Effector memory CD8-positive, alpha-beta T cell (primary cell): ENCODE data around the gene IP6K1.

ENCODE experiments used
- ATAC-seq: fragments of 150-1000 bp; cut with Tn5 transposase; replicated peaks from 2 replicates; pipeline ENCODE4 v1.10.0; 2021; ENCODE audit warnings: mild to moderate bottlenecking, moderate library complexity
- DNase-seq, 3 experiments: peaks; one replicate each; pipeline ENCODE4 v3.0.0; 2021
- H3K27ac Mint-ChIP-seq, 2 donors: one replicate each; pipeline ENCODE4 v1.8.0; 2022; ENCODE audit warnings: mild to moderate bottlenecking in 2 of 2, mixed read lengths in 2 of 2, moderate library complexity in 2 of 2
- H3K27me3 Mint-ChIP-seq, 2 donors: one replicate each; pipeline ENCODE4 v1.8.0; 2022; ENCODE audit warnings: mixed read lengths in 2 of 2
- H3K36me3 Mint-ChIP-seq: one replicate; pipeline ENCODE4 v1.8.0; 2022; ENCODE audit warnings: mild to moderate bottlenecking, moderate library complexity, mixed read lengths; ENCODE audit not compliant: insufficient read depth
- H3K4me1 Mint-ChIP-seq, 2 donors: one replicate each; pipeline ENCODE4 v1.8.0; 2022; ENCODE audit warnings: low read depth in 2 of 2, mixed read lengths in 2 of 2
- H3K4me3 Mint-ChIP-seq, 2 donors: one replicate each; pipeline ENCODE4 v1.8.0; 2022; ENCODE audit warnings: mild to moderate bottlenecking in 2 of 2, mixed read lengths in 2 of 2, moderate library complexity in 2 of 2
- H3K9me3 Mint-ChIP-seq, 2 donors: one replicate each; pipeline ENCODE4 v1.8.0; 2022; ENCODE audit warnings: mixed read lengths in 2 of 2

IP6K1 gene

DNA sequence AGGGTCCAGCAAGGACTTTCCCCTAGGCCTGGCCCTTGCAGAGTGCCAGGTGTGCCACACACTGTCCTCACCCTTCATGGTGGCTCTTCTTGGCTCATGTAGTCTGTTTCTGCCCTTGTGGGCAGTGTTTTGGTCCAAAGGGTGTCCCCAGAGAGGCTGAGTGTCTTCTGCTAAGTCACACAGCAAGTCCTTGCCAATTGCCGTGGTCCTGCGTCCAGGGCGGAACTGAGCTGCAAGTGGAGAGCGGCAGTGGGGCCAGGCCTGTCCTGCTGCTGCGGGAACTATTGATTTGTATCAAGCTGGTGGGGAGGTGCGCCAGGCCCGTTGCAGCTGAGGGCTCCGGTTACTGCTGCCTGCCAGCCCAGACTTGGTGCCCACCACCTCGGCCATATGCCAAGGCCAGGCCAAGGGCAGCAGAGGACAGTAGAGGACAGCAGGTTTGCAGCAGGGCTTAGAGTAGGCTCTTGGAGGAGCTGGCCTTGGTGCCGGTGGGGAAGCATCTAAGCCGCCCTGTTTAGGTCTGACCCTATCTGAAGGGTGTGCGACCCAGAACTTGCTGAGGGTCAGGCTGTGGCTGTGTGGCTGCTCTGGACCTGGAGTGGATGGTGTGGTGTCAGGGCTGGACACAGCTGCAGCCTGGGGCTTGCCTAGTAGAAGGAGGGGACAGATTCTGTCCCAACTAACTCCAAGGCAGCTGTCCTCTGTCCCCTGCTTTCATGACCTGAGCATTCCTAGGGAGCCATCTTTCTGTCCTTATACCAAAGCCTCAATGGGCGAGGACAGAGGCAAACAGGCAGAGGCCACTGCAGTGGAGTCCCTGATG is 71.4 kb downstream of the IP6K1 start:
- DNase-seq, result no peak
- Mint-ChIP-seq H3K36me3 (peaks cover 23% of the 10 kb centered on the region), H3K4me3 (no peak overlapping the region), H3K9me3 (no peaks in the 10 kb centered on the region), H3K27me3 (no peaks in the 10 kb centered on the region), H3K27ac (no peak overlapping the region), H3K4me1 (peaks cover 14 to 21% of the 10 kb centered on the region in 2 donors)
- no peak for ATAC-seq

DNA sequence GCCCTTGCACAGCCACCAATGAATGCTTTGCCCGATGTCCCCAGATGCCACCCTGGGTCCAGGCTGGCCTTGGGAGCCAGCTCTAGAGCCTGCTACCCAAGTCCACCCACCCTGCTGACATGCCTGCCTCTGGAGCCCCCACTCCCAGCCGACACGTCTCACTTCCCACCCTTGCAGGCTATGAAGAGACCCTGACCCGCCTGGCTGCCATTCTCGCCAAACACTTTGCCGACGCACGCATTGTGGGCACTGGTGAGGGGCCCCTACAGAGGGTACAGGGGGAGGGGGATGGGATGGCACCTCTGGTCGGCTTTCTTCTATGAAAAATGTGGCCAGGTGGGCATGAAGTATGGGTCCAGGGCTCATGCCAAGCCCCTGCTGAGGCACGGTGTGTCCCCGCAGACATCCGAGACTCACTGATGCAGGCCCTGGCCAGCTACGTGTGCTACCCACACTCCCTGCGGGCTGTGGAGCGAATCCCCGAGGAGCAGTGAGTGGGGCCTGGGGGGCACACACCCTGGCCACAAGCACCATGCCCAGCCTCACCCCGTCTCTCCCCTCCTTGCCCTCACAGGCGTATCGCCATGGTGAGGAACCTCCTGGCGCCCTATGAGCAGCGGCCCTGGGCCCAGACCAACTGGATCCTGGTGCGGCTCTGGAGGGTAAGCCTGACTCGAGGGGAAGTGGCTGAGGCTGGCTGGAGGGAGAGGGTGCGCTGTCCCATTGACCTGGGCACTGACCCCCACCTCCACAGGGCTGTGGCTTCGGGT is 72.8 kb downstream of the IP6K1 start:
- Mint-ChIP-seq H3K36me3 (peaks cover 12% of the 10 kb centered on the region), H3K4me3 (no peak overlapping the region), H3K27ac (no peak overlapping the region), H3K9me3 (no peaks in the 10 kb centered on the region), H3K4me1 (peaks cover 1 to 9% of the 10 kb centered on the region in 2 donors), H3K27me3 (no peaks in the 10 kb centered on the region)
- DNase-seq (no peak), ATAC-seq (no peak)

DNA sequence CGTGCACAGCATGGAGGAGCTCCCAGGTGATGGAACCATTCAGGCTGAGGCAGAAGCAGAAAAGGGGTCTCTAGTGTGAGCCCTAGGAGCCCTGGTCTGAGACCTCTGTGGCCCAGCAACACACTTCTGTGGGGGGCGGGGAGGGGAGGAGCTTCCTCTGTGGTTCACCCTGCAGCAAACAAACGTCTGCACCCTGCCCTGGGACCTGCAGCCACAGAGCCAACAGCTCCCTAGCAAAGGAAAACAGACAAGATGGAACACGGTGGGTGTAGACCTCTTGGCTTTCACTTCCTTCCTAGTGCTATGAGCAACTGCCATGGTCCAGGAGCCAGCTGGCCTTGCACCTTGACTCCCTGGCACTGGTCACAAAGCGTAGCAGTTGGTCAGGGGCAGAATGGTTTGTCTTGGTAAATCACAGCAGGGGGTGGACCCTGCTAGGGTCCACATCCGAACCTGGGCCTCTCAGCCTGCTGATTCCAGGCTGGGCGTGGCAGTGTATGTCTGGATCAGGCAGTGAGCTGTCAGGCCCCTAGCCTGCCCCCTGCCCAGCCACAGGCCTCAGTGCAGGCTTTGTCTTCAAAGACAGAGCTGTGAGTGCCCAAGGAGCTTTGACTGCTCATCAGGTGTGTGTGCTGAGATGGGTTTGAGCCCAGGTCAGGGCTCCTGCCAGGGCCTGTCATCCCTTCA is 73.6 kb downstream of the IP6K1 start:
- H3K9me3 Mint-ChIP-seq, result no peaks in the 10 kb centered on the region
- ATAC-seq (no peak), DNase-seq (no peak)
- H3K4me3 Mint-ChIP-seq, result no peak overlapping the region
- no peaks in the 10 kb centered on the region for H3K27me3 Mint-ChIP-seq
- peaks cover under 1 to 7% of the 10 kb centered on the region in 2 donors for H3K4me1 Mint-ChIP-seq
- no peak overlapping the region for H3K27ac Mint-ChIP-seq
- H3K36me3 Mint-ChIP-seq, result peaks cover 10% of the 10 kb centered on the region

DNA sequence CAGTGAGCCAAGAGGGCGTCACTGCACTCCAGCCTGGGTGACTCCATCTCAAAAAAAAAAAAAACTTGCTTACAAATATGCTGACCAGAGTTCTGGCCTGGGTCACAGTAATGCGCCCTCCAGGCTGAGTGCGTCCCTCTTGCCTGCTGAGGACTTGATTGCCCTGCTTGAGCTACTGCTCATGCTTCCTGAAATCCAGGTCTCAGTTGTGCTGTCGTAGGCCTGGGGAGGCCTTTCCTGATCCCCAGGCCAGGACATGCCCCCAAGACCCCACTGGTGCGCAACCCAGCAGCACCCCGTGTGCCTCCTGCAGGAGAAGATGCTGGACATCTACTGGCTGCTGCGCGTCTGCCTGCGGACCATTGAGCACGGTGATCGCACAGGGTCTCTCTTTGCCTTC is 74.2 kb downstream of the IP6K1 start:
- ATAC-seq (no peak), DNase-seq (no peak)
- Mint-ChIP-seq H3K27me3 (no peaks in the 10 kb centered on the region), H3K4me3 (no peak overlapping the region), H3K36me3 (peaks cover 10% of the 10 kb centered on the region), H3K9me3 (no peaks in the 10 kb centered on the region), H3K27ac (peak overlapping the region in 1 of 2 donors; percentile 47), H3K4me1 (peaks cover 4 to 7% of the 10 kb centered on the region in 2 donors)

DNA sequence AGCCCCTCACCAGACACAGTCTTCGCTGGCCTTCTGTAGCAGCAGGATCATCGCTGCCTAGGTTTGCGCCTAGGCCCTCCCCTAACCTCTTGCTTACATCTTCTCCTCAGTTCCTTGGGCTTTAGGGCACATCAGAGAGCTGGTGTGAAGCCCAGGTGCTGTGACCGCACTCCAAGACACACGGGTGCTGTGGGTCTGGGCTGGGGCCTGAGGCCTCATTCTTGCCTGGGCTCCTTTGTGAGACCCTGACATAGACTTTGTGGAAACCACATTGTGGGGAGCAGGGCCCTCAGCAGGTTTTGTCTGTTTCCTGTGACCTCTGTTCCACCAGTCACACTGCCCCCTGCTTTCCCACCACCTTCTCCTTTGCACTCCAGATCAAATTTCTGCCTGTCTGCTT is 74.9 kb downstream of the IP6K1 start:
- Mint-ChIP-seq H3K4me1 (peaks cover 4 to 7% of the 10 kb centered on the region in 2 donors), H3K27ac (peak overlapping the region; percentile 2 to 47), H3K9me3 (no peaks in the 10 kb centered on the region)

DNA sequence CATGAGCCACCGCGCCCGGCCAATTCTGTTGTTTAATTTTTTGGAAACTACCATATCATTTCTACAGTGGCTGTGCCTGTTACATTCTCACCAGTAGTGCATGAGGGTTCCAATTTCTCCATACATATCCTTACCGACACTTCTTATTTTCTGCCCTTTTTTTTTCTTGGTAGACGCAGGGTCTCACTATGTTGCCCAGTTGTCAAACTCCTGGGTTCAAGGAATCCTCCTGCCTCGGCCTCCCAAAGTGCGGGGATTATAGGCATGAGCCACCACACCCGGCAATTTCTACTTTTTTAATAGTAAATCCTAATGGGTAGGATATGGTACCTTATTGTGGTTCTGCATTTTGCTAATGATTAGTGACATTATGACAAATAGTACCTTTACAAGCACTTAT is 76.5 kb downstream of the IP6K1 start:
- Mint-ChIP-seq H3K36me3 (peaks cover 7% of the 10 kb centered on the region), H3K4me3 (no peak overlapping the region), H3K4me1 (peaks cover 4 to 5% of the 10 kb centered on the region in 2 donors), H3K27me3 (no peaks in the 10 kb centered on the region), H3K27ac (no peak overlapping the region), H3K9me3 (no peaks in the 10 kb centered on the region)
- no peak for ATAC-seq
- no peak for DNase-seq

More for the DNA sequence above, 74.9 kb downstream of the IP6K1 start:
- ATAC-seq, result no peak
- no peak for DNase-seq
- H3K36me3 Mint-ChIP-seq, result peaks cover 10% of the 10 kb centered on the region
- no peak overlapping the region for H3K4me3 Mint-ChIP-seq
- no peaks in the 10 kb centered on the region for H3K27me3 Mint-ChIP-seq

DNA sequence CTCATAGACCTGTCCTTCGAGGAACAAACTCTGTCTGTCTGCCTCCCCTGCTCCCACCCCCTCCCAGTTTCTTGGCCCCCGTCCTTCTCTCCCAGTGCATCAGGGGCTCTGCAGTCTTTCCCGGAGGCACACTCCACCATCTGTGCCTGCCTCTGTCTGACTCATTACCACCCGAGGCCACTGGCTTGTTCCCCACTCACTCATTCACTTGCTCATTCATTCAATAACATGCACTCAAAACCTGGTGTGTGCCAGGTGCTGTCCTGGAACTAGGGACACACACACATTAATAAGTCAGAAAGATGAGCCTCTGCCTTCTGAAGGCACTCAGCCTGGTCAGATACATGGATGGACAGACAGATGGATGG is 79.2 kb downstream of the IP6K1 start:
- no peak overlapping the region for H3K4me3 Mint-ChIP-seq
- H3K27ac Mint-ChIP-seq, result no peak overlapping the region
- H3K4me1 Mint-ChIP-seq, result peaks cover 7 to 9% of the 10 kb centered on the region in 2 donors
- H3K9me3 Mint-ChIP-seq, result no peaks in the 10 kb centered on the region
- no peaks in the 10 kb centered on the region for H3K27me3 Mint-ChIP-seq
- DNase-seq (no peak), ATAC-seq (no peak)
- peaks cover 10% of the 10 kb centered on the region for H3K36me3 Mint-ChIP-seq

DNA sequence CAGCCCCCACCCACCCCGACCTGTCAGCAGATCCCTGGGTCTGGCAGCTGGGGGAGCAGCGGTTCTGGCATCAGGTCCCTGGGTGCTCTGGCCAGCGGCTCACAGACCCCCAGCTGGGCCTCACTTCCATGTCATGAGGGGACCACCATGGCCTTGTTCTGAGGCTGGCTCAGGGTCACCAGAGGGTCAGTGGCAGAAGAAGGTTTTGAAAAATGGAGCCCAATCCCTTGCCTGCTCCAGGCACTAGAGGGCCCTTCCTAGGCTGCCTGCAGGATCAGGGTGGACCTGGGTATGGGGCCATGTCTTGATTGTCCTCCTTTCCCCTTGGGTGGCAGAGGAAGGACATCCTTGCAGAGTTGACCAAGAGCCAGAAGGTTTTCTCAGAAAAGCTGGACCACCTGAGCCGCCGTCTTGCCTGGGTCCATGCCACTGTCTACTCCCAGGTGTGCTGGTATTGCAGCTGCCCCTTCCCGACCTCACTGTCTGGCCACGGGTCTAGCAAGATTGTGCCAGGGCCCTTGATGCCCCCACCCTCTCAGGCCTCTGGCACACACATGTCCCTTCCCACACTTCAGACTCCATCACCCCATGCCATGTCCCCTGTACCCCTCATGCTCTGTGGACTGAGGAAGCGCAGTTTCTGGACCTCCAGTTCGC is 79.8 kb downstream of the IP6K1 start:
- ATAC-seq, result no peak
- no peaks in the 10 kb centered on the region for H3K9me3 Mint-ChIP-seq
- H3K27me3 Mint-ChIP-seq, result no peaks in the 10 kb centered on the region
- H3K4me1 Mint-ChIP-seq, result peaks cover 7 to 9% of the 10 kb centered on the region in 2 donors
- DNase-seq, result no peak
- H3K4me3 Mint-ChIP-seq, result no peak overlapping the region
- H3K27ac Mint-ChIP-seq, result no peak overlapping the region
- H3K36me3 Mint-ChIP-seq, result peaks cover 10% of the 10 kb centered on the region

DNA sequence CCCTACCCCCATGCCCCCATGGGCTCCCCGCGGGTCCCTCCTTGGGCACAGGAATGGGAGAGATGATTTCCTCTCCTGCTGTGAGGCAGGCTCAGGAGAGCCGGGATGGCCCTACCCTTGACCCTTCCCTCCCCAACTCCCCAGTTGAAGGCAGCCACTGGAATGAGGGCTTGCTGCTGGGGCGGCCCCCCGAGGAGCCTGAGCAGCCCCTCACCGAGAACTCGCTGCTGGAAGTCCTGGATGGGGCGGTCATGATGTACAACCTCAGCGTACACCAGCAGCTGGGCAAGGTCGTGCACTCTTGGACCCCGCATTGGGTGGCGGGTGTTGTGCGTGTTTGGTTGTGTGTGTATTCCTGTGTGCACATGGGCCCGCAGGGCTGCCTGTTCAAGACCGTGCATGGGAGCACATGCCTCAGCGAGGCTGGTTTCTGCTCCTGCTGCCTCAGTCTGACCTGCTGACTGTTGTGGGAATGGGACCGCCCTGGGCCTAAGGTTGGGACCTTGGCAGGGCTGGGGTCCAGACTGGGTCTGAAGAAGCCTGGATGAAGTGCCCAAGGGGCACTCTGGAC is 80.9 kb downstream of the IP6K1 start:
- H3K9me3 Mint-ChIP-seq, result no peaks in the 10 kb centered on the region
- H3K4me1 Mint-ChIP-seq, result peaks cover 6 to 9% of the 10 kb centered on the region in 2 donors
- no peak overlapping the region for H3K4me3 Mint-ChIP-seq
- no peak overlapping the region for H3K27ac Mint-ChIP-seq
- no peaks in the 10 kb centered on the region for H3K27me3 Mint-ChIP-seq
- ATAC-seq (no peak), DNase-seq (no peak)
- peaks cover 13% of the 10 kb centered on the region for H3K36me3 Mint-ChIP-seq

DNA sequence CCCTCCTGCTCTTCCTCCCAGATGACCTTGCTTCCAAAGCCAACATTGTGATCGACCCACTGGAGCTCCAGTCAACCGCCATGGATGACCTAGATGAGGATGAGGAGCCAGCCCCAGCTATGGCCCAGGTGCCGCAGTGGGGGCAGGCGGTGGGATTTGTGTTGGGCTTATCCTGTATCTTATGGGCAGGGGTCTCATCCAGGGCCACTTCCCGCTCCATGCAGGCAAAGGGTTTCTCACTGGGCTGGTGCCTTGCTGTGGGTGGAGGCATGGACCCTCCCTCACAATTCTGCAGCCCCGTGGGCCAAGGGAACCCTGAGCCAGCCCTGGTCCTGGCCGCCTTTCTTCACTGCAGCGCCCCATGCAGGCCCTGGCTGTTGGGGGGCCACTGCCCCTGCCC is 81.7 kb downstream of the IP6K1 start:
- DNase-seq, result no peak
- H3K4me1 Mint-ChIP-seq, result peaks cover 6 to 9% of the 10 kb centered on the region in 2 donors
- no peak overlapping the region for H3K27ac Mint-ChIP-seq
- H3K36me3 Mint-ChIP-seq, result peaks cover 12% of the 10 kb centered on the region
- no peak overlapping the region for H3K4me3 Mint-ChIP-seq
- no peaks in the 10 kb centered on the region for H3K27me3 Mint-ChIP-seq
- no peak for ATAC-seq
- H3K9me3 Mint-ChIP-seq, result no peaks in the 10 kb centered on the region

DNA sequence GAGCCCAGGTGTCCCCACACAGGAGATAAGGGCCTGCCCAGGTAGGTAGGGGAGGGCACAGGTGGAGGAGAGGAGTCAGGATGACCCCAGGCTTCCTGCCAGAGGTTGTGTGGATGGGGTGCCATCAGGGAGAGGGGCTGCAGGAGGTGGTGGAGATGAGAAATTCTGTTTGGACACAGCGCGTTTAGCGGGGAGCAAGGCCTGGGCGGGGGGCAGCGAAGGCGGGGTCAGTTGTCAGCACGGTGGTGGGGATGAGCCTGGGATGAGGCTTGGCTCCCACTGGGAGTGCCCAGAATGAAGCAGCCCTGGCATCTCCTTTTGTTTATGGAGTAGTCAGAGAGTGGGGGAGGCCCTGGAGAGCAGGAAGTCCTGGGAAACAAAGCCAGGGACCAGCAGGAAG is 82.4 kb downstream of the IP6K1 start:
- Mint-ChIP-seq H3K4me3 (no peak overlapping the region), H3K27me3 (no peaks in the 10 kb centered on the region), H3K27ac (peak overlapping the region; percentile 60 to 81), H3K9me3 (no peaks in the 10 kb centered on the region), H3K4me1 (peaks cover 6 to 9% of the 10 kb centered on the region in 2 donors), H3K36me3 (peaks cover 10% of the 10 kb centered on the region)
- DNase-seq, result no peak
- no peak for ATAC-seq

DNA sequence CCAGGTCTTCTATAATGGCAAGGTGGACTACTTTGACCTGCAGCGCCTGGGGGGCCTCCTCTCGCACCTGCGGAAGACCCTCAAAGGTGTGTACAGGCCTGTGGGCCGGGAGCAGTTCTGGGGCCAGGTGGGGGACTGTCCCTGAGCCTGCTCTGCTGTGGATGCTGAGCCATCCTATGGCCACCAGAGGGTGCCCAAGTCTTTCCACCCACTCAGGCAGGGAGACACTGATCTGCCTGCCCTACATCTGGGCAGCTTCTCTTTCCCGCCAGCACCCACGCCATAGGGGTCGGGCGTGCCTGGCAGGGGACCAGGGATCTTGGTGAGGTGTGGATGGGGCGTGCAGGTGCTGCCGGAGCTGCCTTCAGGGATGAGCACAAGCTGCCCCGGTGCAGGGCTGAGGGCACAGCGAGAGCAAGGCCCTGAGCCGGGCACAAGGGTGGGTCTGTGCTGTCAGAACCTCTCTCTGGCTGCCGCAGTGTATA is 82.9 kb downstream of the IP6K1 start:
- peak overlapping the region; percentile 60 to 81 for H3K27ac Mint-ChIP-seq
- H3K36me3 Mint-ChIP-seq, result peaks cover 10% of the 10 kb centered on the region
- H3K4me1 Mint-ChIP-seq, result peaks cover 6 to 9% of the 10 kb centered on the region in 2 donors
- peak; percentile 50 to 66 (median 58) for DNase-seq
- H3K4me3 Mint-ChIP-seq, result no peak overlapping the region
- H3K27me3 Mint-ChIP-seq, result no peaks in the 10 kb centered on the region
- no peaks in the 10 kb centered on the region for H3K9me3 Mint-ChIP-seq
- ATAC-seq, result peak; percentile 100

DNA sequence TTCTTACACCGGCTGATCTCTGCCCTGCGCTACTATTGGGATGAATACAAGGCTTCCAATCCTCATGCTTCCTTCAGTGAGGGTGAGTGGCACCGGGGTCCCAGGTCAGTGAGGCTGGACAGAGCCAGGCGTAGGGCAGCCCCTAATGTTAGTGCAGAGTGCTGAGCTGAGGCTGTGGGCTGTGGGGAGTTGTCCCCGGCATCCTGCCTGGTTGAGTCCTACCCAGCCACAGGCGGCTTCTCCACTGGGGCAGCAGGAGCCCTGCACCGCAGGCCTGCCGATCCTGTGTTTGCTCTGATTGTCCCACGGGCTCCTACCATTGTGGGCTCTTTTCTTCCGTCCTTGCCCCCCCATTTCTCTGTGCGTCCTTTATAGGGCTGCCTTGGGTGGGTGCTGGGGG is 83.7 kb downstream of the IP6K1 start:
- peaks cover 10% of the 10 kb centered on the region for H3K36me3 Mint-ChIP-seq
- H3K9me3 Mint-ChIP-seq, result no peaks in the 10 kb centered on the region
- peaks cover 6 to 7% of the 10 kb centered on the region in 2 donors for H3K4me1 Mint-ChIP-seq
- ATAC-seq (no peak), DNase-seq (no peak)
- no peak overlapping the region for H3K4me3 Mint-ChIP-seq
- no peaks in the 10 kb centered on the region for H3K27me3 Mint-ChIP-seq
- H3K27ac Mint-ChIP-seq, result peak overlapping the region in 1 of 2 donors; percentile 60
